GM12865 (cell line): ENCODE measurements around the gene OS9.

Experiments
- DNase-seq: peaks from one replicate; pipeline ENCODE4 v3.0.0; 2010; ENCODE audit warnings: low read depth
- H3K4me3 ChIP-seq: 2 replicates; pipeline ENCODE4 v1.5.1; 2011; ENCODE audit warnings: mild to moderate bottlenecking, low read depth, low read length, control low read depth
- TF ChIP-seq, protein P1 (sequence below): IDR thresholded peaks from 2 replicates; pipeline ENCODE4 v1.5.1; 2011; ENCODE audit warnings: low read length, control low read depth, low read depth, inconsistent platforms; ENCODE audit not compliant: insufficient read depth; ENCODE audit errors: missing control alignments

The OS9 gene

DNA sequence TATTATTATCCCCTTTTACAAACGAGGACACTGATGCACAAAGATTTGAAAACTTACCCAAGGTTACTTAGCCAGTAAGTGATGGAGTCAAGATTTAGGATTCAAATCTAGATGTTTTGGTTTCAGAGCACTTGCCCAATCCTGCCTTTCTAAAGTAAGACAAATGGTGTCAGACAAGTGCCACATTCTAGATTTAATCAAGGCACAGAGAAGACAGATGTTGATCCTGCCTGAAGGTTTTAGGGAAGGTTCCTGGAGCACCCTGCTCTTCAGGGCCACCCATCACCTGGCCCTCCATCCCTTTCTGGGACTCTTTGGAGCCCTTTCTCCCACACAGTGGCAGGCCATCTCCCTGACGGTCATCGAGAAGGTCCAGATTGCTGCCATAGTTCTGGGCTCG, 63.8 kb downstream of the OS9 start:
- no peak for DNase-seq
- H3K4me3 ChIP-seq: no peak overlapping the region
- TF ChIP-seq, protein P1, sequence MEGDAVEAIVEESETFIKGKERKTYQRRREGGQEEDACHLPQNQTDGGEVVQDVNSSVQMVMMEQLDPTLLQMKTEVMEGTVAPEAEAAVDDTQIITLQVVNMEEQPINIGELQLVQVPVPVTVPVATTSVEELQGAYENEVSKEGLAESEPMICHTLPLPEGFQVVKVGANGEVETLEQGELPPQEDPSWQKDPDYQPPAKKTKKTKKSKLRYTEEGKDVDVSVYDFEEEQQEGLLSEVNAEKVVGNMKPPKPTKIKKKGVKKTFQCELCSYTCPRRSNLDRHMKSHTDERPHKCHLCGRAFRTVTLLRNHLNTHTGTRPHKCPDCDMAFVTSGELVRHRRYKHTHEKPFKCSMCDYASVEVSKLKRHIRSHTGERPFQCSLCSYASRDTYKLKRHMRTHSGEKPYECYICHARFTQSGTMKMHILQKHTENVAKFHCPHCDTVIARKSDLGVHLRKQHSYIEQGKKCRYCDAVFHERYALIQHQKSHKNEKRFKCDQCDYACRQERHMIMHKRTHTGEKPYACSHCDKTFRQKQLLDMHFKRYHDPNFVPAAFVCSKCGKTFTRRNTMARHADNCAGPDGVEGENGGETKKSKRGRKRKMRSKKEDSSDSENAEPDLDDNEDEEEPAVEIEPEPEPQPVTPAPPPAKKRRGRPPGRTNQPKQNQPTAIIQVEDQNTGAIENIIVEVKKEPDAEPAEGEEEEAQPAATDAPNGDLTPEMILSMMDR: no peak

DNA sequence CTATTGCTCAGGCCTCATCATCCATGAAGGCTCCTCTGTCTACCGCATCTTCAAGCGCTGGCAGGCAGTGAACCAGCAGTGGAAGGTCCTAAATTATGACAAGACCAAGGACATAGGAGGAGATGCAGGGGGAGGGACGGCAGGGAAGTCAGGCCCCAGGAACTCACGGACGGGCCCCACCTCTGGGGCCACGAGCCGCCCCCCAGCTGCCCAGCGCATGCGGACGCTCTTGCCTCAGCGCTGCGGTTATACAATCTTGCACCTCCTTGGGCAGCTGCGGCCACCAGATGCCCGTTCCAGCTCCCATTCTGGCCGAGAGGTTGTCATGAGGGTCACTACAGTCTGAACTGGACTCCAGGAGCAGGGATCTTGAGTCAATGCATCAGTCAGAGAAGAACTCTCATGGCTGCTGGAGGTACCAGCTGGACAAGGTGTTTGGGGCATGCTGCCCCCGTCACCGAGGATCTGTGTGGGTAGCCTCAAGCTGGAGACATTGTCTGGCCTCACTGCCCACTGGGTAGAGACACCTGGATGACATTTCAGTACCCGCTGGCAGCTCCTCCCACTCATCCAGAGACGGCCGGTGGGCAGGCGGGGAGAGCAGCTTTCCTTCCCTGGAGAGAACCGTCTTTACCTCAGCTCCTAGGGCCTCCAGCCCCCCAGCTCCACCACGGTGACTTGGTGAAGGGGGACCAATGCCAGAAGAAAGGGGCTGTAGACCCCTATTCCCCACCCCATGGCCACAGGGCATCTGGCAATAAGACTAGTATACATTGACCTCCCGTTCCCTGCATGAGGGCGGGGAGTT, 64.8 kb downstream of the OS9 start:
- TF ChIP-seq, protein P1: no peak
- no peak overlapping the region for H3K4me3 ChIP-seq
- DNase-seq: no peak

DNA sequence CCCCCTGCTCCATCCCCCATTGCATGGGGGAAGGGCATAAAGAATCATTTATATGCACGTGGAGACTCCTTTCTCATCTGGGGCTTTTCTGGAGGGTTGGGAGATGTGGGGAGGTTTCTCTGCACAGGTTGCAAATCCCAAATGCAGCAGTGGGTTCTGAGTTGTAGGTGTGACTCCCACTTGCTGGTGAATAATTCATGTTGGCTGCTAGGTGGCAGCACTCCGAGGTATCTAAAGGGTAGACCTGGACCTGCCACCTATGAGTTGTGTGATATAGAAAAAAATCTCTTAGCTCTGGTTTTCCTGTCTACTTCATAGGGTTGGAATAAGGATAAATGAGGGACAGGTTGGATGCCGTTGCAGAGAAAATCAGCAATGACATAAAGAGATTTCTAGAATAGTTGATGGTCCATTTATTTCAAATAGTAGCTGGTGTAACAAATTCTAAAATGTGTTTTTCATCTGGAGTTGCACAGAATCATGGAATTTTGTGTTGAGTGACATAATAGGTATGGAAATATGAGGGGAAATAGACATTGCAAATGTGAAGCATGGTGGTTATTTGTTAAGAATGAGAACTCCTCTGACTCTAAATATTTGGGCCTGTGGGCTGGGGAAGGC, 65.5 kb downstream of the OS9 start:
- peak; percentile 64 for DNase-seq
- H3K4me3 ChIP-seq: no peak overlapping the region
- TF ChIP-seq, protein P1: peak; percentile 51

DNA sequence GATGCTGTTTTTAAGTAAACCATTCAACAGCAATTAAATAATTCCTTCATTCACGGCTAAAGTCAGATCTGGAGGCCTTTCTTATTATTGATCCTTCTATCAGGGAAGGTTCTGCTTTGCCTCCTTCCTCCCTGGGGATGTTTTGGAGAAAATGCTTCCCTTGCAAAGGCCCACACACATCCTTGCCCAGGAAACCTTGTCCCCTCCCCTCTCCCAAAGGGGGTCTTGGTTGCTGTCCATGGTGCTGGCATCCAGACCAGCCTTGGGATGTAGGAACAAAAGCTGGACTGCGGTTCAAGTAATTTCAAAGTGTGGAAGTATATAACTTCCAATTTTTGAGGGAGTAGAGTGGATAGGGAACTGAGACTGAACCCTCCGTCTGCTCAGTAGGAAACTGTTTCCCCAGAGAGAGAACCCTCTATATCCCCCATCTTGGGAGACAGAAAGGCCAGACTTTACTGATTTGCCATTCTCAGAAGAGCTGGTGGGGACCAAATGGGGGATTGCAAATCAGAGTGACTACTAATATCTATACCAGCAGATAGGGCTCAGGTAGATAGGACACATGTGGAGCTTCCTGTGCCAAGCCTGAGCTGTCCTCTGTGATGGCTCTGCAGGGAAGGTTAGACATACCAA, 66.5 kb downstream of the OS9 start:
- no peak for DNase-seq
- TF ChIP-seq, protein P1: no peak
- no peak overlapping the region for H3K4me3 ChIP-seq

DNA sequence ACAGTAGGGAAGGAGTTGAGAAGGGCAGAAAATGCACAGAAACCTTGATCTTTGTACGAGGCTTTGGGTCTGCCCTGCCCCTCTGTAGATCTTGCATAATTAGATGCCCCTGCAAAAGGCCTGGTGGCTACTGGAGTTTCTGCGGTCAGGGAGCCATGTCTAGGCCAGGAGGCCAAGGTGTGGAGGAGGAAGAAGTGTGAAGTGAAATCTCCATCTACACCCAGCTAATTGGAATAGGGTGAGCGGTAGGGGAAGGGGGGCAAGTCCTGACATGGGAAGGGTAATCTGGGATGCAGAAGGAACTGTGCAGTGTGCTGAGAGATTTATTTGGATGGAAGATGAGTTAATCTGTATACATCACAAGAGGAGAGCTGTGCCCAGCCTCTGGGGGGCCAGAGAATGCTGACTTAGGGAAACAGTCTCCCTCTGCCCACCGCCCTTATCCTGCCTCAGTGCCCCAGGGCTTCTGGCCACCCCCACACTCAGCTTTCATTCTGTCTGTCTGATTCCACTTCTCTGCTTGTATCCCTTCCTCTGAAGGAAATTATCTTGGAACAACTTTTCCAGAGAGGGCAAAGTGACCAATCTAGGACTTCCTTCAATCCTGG, 67.6 kb downstream of the OS9 start:
- TF ChIP-seq, protein P1: no peak
- H3K4me3 ChIP-seq: no peak overlapping the region
- DNase-seq: no peak

DNA sequence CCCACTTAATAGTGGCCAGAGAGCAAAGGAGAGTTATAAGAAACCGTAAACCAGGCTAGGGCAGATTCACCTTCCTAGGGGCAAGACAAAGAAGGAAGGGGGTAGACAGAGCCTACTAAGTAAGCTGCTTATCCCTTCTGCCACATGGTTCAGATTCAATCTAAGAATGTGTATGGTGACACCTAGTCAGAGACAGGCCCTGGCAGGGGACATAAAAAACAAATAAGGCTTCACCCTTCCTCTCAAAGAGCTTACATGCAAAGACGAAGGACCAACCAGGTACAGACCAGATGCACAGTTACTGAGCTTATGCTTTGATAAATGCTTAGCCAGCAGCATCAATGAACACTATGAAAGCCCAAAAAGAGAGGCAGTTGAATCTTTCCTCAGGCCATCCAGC, 68.5 kb downstream of the OS9 start:
- no peak overlapping the region for H3K4me3 ChIP-seq
- TF ChIP-seq, protein P1: no peak

More for the DNA sequence above, 68.5 kb downstream of the OS9 start:
- no peak for DNase-seq
